ENCODE measurements around the gene TMEM86B. TPM values are rescaled to one million over a fixed set of nuclear protein-coding genes. Genes with fewer than 3 reads are reported as not detected.

TMEM86B gene
- polyA plus RNA-seq, 1 donor = 69.0 TPM

- no peaks in the 10 kb centered on the region for H3K9me3 ChIP-seq (ENCODE audit: control insufficient read depth, low read depth, low read length)
- H3K36me3 ChIP-seq (ENCODE audit: control insufficient read depth, insufficient read depth, low read length) = peaks cover 50% of the 10 kb centered on the region
- no peak overlapping the region for H3K4me3 ChIP-seq (ENCODE audit: low read length)
- no peak overlapping the region for H3K27ac ChIP-seq (ENCODE audit: low read length)
- DNase-seq = no peak
- no CpG with 5 or more reads among the region's 18 CpGs for WGBS (ENCODE audit: insufficient coverage, low lambda C conversion rate)
- peaks cover 27% of the 10 kb centered on the region for H3K4me1 ChIP-seq (ENCODE audit: control insufficient read depth, insufficient read depth, low read length)
- no peaks in the 10 kb centered on the region for H3K27me3 ChIP-seq (ENCODE audit: control insufficient read depth, insufficient read depth, low read length)
These were observed 21.9 kb upstream of the TMEM86B start for GRCh38 chr19:55250262-55251036.

GRCh38 chr19:55249841-55250240, 21.3 kb upstream of the TMEM86B start:
- Histone ChIP-seq H3K27ac (ENCODE audit: low read length) (no peak overlapping the region), H3K4me1 (ENCODE audit: control insufficient read depth, insufficient read depth, low read length) (peaks cover 24% of the 10 kb centered on the region)

GRCh38 chr19:55248704-55249103, 20.1 kb upstream of the TMEM86B start:
- Histone ChIP-seq H3K27me3 (ENCODE audit: control insufficient read depth, insufficient read depth, low read length) (no peaks in the 10 kb centered on the region), H3K4me1 (ENCODE audit: control insufficient read depth, insufficient read depth, low read length) (peaks cover 20% of the 10 kb centered on the region), H3K9me3 (ENCODE audit: control insufficient read depth, low read depth, low read length) (no peaks in the 10 kb centered on the region), H3K36me3 (ENCODE audit: control insufficient read depth, insufficient read depth, low read length) (peaks cover 56% of the 10 kb centered on the region), H3K27ac (ENCODE audit: low read length) (no peak overlapping the region), H3K4me3 (ENCODE audit: low read length) (no peak overlapping the region)
- WGBS (ENCODE audit: insufficient coverage, low lambda C conversion rate) = no CpG with 5 or more reads among the region's 9 CpGs
- no peak for DNase-seq

More at GRCh38 chr19:55249841-55250240, 21.3 kb upstream of the TMEM86B start:
- no peaks in the 10 kb centered on the region for H3K27me3 ChIP-seq (ENCODE audit: control insufficient read depth, insufficient read depth, low read length)
- no CpG with 5 or more reads among the region's 11 CpGs for WGBS (ENCODE audit: insufficient coverage, low lambda C conversion rate)
- H3K4me3 ChIP-seq (ENCODE audit: low read length) = no peak overlapping the region
- H3K36me3 ChIP-seq (ENCODE audit: control insufficient read depth, insufficient read depth, low read length) = peaks cover 54% of the 10 kb centered on the region
- H3K9me3 ChIP-seq (ENCODE audit: control insufficient read depth, low read depth, low read length) = no peaks in the 10 kb centered on the region
- DNase-seq = no peak

GRCh38 chr19:55248166-55248675, 19.7 kb upstream of the TMEM86B start:
- Histone ChIP-seq H3K4me1 (ENCODE audit: control insufficient read depth, insufficient read depth, low read length) (peaks cover 20% of the 10 kb centered on the region), H3K9me3 (ENCODE audit: control insufficient read depth, low read depth, low read length) (no peaks in the 10 kb centered on the region), H3K36me3 (ENCODE audit: control insufficient read depth, insufficient read depth, low read length) (peaks cover 55% of the 10 kb centered on the region), H3K4me3 (ENCODE audit: low read length) (no peak overlapping the region), H3K27ac (ENCODE audit: low read length) (peak overlapping the region; percentile 51), H3K27me3 (ENCODE audit: control insufficient read depth, insufficient read depth, low read length) (no peaks in the 10 kb centered on the region)
- no peak for DNase-seq
- WGBS (ENCODE audit: insufficient coverage, low lambda C conversion rate) = no CpG with 5 or more reads among the region's 10 CpGs

GRCh38 chr19:55247621-55248099, 19.1 kb upstream of the TMEM86B start:
- no CpG with 5 or more reads among the region's 10 CpGs for WGBS (ENCODE audit: insufficient coverage, low lambda C conversion rate)
- peak; percentile 36 to 64 for DNase-seq
- Histone ChIP-seq H3K4me3 (ENCODE audit: low read length) (no peak overlapping the region), H3K27me3 (ENCODE audit: control insufficient read depth, insufficient read depth, low read length) (no peaks in the 10 kb centered on the region), H3K9me3 (ENCODE audit: control insufficient read depth, low read depth, low read length) (no peaks in the 10 kb centered on the region), H3K36me3 (ENCODE audit: control insufficient read depth, insufficient read depth, low read length) (peaks cover 53% of the 10 kb centered on the region), H3K4me1 (ENCODE audit: control insufficient read depth, insufficient read depth, low read length) (peaks cover 20% of the 10 kb centered on the region), H3K27ac (ENCODE audit: low read length) (peak overlapping the region; percentile 51)

- H3K27ac ChIP-seq (ENCODE audit: low read length) = no peak overlapping the region
- no peaks in the 10 kb centered on the region for H3K9me3 ChIP-seq (ENCODE audit: control insufficient read depth, low read depth, low read length)
- H3K27me3 ChIP-seq (ENCODE audit: control insufficient read depth, insufficient read depth, low read length) = no peaks in the 10 kb centered on the region
- H3K36me3 ChIP-seq (ENCODE audit: control insufficient read depth, insufficient read depth, low read length) = peaks cover 62% of the 10 kb centered on the region
- H3K4me3 ChIP-seq (ENCODE audit: low read length) = no peak overlapping the region
- no peak for DNase-seq
- WGBS (ENCODE audit: insufficient coverage, low lambda C conversion rate) = 100% methylated on average over 1 of the region's 40 CpGs
- H3K4me1 ChIP-seq (ENCODE audit: control insufficient read depth, insufficient read depth, low read length) = peaks cover 20% of the 10 kb centered on the region
These were observed 18.2 kb upstream of the TMEM86B start for GRCh38 chr19:55246462-55247451.

- Histone ChIP-seq H3K36me3 (ENCODE audit: control insufficient read depth, insufficient read depth, low read length) (peaks cover 66% of the 10 kb centered on the region), H3K9me3 (ENCODE audit: control insufficient read depth, low read depth, low read length) (no peaks in the 10 kb centered on the region), H3K4me3 (ENCODE audit: low read length) (no peak overlapping the region), H3K27me3 (ENCODE audit: control insufficient read depth, insufficient read depth, low read length) (no peaks in the 10 kb centered on the region), H3K4me1 (ENCODE audit: control insufficient read depth, insufficient read depth, low read length) (peaks cover 16% of the 10 kb centered on the region), H3K27ac (ENCODE audit: low read length) (no peak overlapping the region)
- DNase-seq = no peak
- no CpG with 5 or more reads among the region's 23 CpGs for whole genome bisulfite sequencing (ENCODE audit: insufficient coverage, low lambda C conversion rate)
These were observed 16.8 kb upstream of the TMEM86B start for GRCh38 chr19:55245236-55245904.

GRCh38 chr19:55244004-55244680, 15.6 kb upstream of the TMEM86B start:
- 94% methylated on average over 3 of the region's 12 CpGs for WGBS (ENCODE audit: insufficient coverage, low lambda C conversion rate)
- no peak for DNase-seq
- Histone ChIP-seq H3K4me1 (ENCODE audit: control insufficient read depth, insufficient read depth, low read length) (peaks cover 16% of the 10 kb centered on the region), H3K27ac (ENCODE audit: low read length) (no peak overlapping the region), H3K4me3 (ENCODE audit: low read length) (no peak overlapping the region), H3K36me3 (ENCODE audit: control insufficient read depth, insufficient read depth, low read length) (peaks cover 79% of the 10 kb centered on the region), H3K27me3 (ENCODE audit: control insufficient read depth, insufficient read depth, low read length) (no peaks in the 10 kb centered on the region), H3K9me3 (ENCODE audit: control insufficient read depth, low read depth, low read length) (no peaks in the 10 kb centered on the region)

GRCh38 chr19:55242517-55242916, 14.0 kb upstream of the TMEM86B start:
- Histone ChIP-seq H3K27ac (ENCODE audit: low read length) (no peak overlapping the region), H3K9me3 (ENCODE audit: control insufficient read depth, low read depth, low read length) (no peaks in the 10 kb centered on the region), H3K4me1 (ENCODE audit: control insufficient read depth, insufficient read depth, low read length) (peaks cover 3% of the 10 kb centered on the region), H3K4me3 (ENCODE audit: low read length) (no peak overlapping the region), H3K27me3 (ENCODE audit: control insufficient read depth, insufficient read depth, low read length) (no peaks in the 10 kb centered on the region), H3K36me3 (ENCODE audit: control insufficient read depth, insufficient read depth, low read length) (peaks cover 88% of the 10 kb centered on the region)
- WGBS (ENCODE audit: insufficient coverage, low lambda C conversion rate) = no CpG with 5 or more reads among the region's 7 CpGs
- no peak for DNase-seq
